ENCODE data around the gene STK31. TPM values are rescaled to one million over a fixed set of nuclear protein-coding genes. Genes with fewer than 3 reads are reported as not detected.

STK31 gene
- polyA plus RNA-seq, 2 of the 4 experiments (the other 2 are of a cell fraction), result 2.3 to 3.9 TPM

- no peaks in the 10 kb centered on the region for H3K9me3 ChIP-seq
- POLR2A ChIA-PET, result no interaction called here
- H3K4me1 ChIP-seq, result no peaks in the 10 kb centered on the region
- CTCF ChIA-PET, result interaction anchor here (3.0 kb wide), 1 partner anchor 10 kb away, joined by 14 read pairs; no protein-coding TSS in a partner anchor
- ATAC-seq (no peak), FAIRE-seq (no peak), DNase-seq (ENCODE audit: low read depth in 1 of 2, low spot score in 1 of 2) (no peak)
- 3% methylated on average over 2 of the region's 2 CpGs for WGBS (ENCODE audit: missing lambda C conversion rate)
- no peak overlapping the region for H3K27ac ChIP-seq
- H3K4me3 ChIP-seq, result no peak overlapping the region
- no peak overlapping the region for H3K4me2 ChIP-seq
- TF ChIP-seq TFCP2L1 (CRISPR knock-in tag; IDR thresholded peaks at IDR 0.05) (no peak), ZNF302 (CRISPR knock-in tag; IDR thresholded peaks at IDR 0.05) (no peak), HOXB5 (CRISPR knock-in tag; IDR thresholded peaks at IDR 0.05) (no peak), RAD21 (conservative IDR thresholded peaks at IDR 0.05 in 1 of 2, IDR thresholded peaks at IDR 0.05 in 1 of 2) (no peak), EHF (CRISPR knock-in tag; IDR thresholded peaks at IDR 0.05) (no peak)
These were observed 143.0 kb downstream of the STK31 start for GRCh38 chr7:23852988-23853387.

GRCh38 chr7:23863209-23863787 is 153.3 kb downstream of the STK31 start:
- no peak overlapping the region for H3K4me2 ChIP-seq
- H3K4me1 ChIP-seq, result peaks cover 4% of the 10 kb centered on the region; the same call in 1 of the 3 replicates
- WGBS (ENCODE audit: missing lambda C conversion rate), result 41% methylated on average over 1 of the region's 1 CpG
- POLR2A ChIA-PET, result no interaction called here
- FAIRE-seq (no peak), DNase-seq (ENCODE audit: low read depth in 1 of 2, low spot score in 1 of 2) (peak; percentile 21 to 55), ATAC-seq (peak; percentile 76 to 85; a peak in 5 of 6 replicates)
- CTCF ChIA-PET, result interaction anchor here (0.8 to 2.3 kb wide), 11 partner anchors 9 to 815 kb away, joined by 3 to 14 read pairs (median 3); no protein-coding TSS in a partner anchor
- no peak overlapping the region for H3K27ac ChIP-seq
- H3K4me3 ChIP-seq, result no peak overlapping the region
- TF ChIP-seq NR3C1 (IDR thresholded peaks at IDR 0.05) (no peak), PHF8 (IDR thresholded peaks at IDR 0.05; ENCODE audit: borderline replicate concordance, low read depth) (no peak), CHD4 (IDR thresholded peaks at IDR 0.05; ENCODE audit: borderline replicate concordance) (no peak), CBX2 (IDR thresholded peaks at IDR 0.05; ENCODE audit: borderline replicate concordance, low read depth) (no peak), CBX8 (IDR thresholded peaks at IDR 0.05) (no peak), SMC3 (IDR thresholded peaks at IDR 0.05) (peak; percentile 65), RARB (CRISPR knock-in tag; IDR thresholded peaks at IDR 0.05) (no peak), BCL3 (IDR thresholded peaks at IDR 0.05) (no peak), ELK1 (IDR thresholded peaks at IDR 0.05; ENCODE audit: low read depth, low read length) (no peak), ZFP36 (IDR thresholded peaks at IDR 0.05; ENCODE audit: borderline replicate concordance, partially characterized antibody) (no peak), EHMT2 (IDR thresholded peaks at IDR 0.05; ENCODE audit: low read depth) (no peak), PBX3 (IDR thresholded peaks at IDR 0.05) (no peak), EP300 (IDR thresholded peaks at IDR 0.05) (no peak), FOSB (CRISPR knock-in tag; IDR thresholded peaks at IDR 0.05) (no peak), RFX5 (IDR thresholded peaks at IDR 0.05) (no peak), CTCF (IDR thresholded peaks at IDR 0.05) (peak; percentile 78), GATA3 (IDR thresholded peaks at IDR 0.05; ENCODE audit: borderline replicate concordance) (peak; percentile 61), RAD21 (conservative IDR thresholded peaks at IDR 0.05 in 1 of 2, IDR thresholded peaks at IDR 0.05 in 1 of 2) (peak; percentile 80 to 86), JUN (IDR thresholded peaks at IDR 0.05) (no peak), BHLHE40 (IDR thresholded peaks at IDR 0.05; ENCODE audit: low read depth, low read length) (no peak), HES2 (IDR thresholded peaks at IDR 0.05) (no peak), POLR2AphosphoS2 (conservative IDR thresholded peaks at IDR 0.05; ENCODE audit: low read length) (no peak)
- H3K9me3 ChIP-seq, result no peaks in the 10 kb centered on the region

Measured in A549 (cell line).